Measurements from ENCODE around the gene ENTPD8. TPM values are rescaled to one million over a fixed set of nuclear protein-coding genes. Genes with fewer than 3 reads are reported as not detected.
A peak's percentile ranks its signal among the peaks of the same experiment; 100 is the strongest.

ENTPD8 gene
- total and polyA plus RNA-seq, 2 experiments from 2014 or later = 7.1 to 16.5 TPM

- no peak overlapping the region for H2AFZ ChIP-seq
- WGBS (ENCODE audit: low lambda C conversion rate, missing lambda C conversion rate) = 23% methylated on average over 14 of the region's 14 CpGs
These were observed 4.2 kb upstream of the ENTPD8 start for GRCh38 chr9:137445275-137445807.

GRCh38 chr9:137444106-137444790 is 3.1 kb upstream of the ENTPD8 start:
- no peaks in the 10 kb centered on the region for H3K36me3 ChIP-seq (replicated peaks; ENCODE audit: insufficient read depth, low read depth)
- H3K4me1 ChIP-seq (ENCODE audit: insufficient read depth) = peaks cover 12% of the 10 kb centered on the region
- TF ChIP-seq EZH2 (IDR thresholded peaks at IDR 0.05; ENCODE audit: borderline replicate concordance) (no peak), EZH2phosphoT487 (IDR thresholded peaks at IDR 0.05; ENCODE audit: low read depth, severe bottlenecking, unreplicated experiment) (no peak), CTCF (IDR thresholded peaks at IDR 0.05; ENCODE audit: poor library complexity) (no peak)
- no peak overlapping the region for H3K4me2 ChIP-seq
- no peak overlapping the region for H3K27ac ChIP-seq
- H4K20me1 ChIP-seq (ENCODE audit: insufficient read depth, poor library complexity, severe bottlenecking) = no peaks in the 10 kb centered on the region
- no peaks in the 10 kb centered on the region for H3K9me2 ChIP-seq (replicated peaks; ENCODE audit: insufficient read depth)
- H3K9me3 ChIP-seq (ENCODE audit: low read depth) = no peaks in the 10 kb centered on the region
- 87% methylated on average over 14 of the region's 14 CpGs for WGBS (ENCODE audit: low lambda C conversion rate, missing lambda C conversion rate)
- DNase-seq (ENCODE audit: low spot score) = no peak
- no peaks in the 10 kb centered on the region for H3K79me2 ChIP-seq
- H3K4me3 ChIP-seq = no peak overlapping the region
- H2AFZ ChIP-seq = no peak overlapping the region
- no peaks in the 10 kb centered on the region for H3K27me3 ChIP-seq

More at GRCh38 chr9:137445275-137445807, 4.2 kb upstream of the ENTPD8 start:
- TF ChIP-seq EZH2phosphoT487 (IDR thresholded peaks at IDR 0.05; ENCODE audit: low read depth, severe bottlenecking, unreplicated experiment) (no peak), CTCF (IDR thresholded peaks at IDR 0.05; ENCODE audit: poor library complexity) (peak; percentile 76)
- H3K79me2 ChIP-seq = no peaks in the 10 kb centered on the region
- no peaks in the 10 kb centered on the region for H3K27me3 ChIP-seq
- H3K4me3 ChIP-seq = no peak overlapping the region
- H3K9me3 ChIP-seq (ENCODE audit: low read depth) = no peaks in the 10 kb centered on the region
- H4K20me1 ChIP-seq (ENCODE audit: insufficient read depth, poor library complexity, severe bottlenecking) = no peaks in the 10 kb centered on the region
- no peak overlapping the region for H3K27ac ChIP-seq
- H3K36me3 ChIP-seq (replicated peaks; ENCODE audit: insufficient read depth, low read depth) = no peaks in the 10 kb centered on the region
- DNase-seq (ENCODE audit: low spot score) = peak; percentile 88
- peaks cover 12% of the 10 kb centered on the region for H3K4me1 ChIP-seq (ENCODE audit: insufficient read depth)
- H3K4me2 ChIP-seq = peak overlapping the region; percentile 63
- no peaks in the 10 kb centered on the region for H3K9me2 ChIP-seq (replicated peaks; ENCODE audit: insufficient read depth)

- no peak overlapping the region for H3K4me3 ChIP-seq
- H3K9me3 ChIP-seq (ENCODE audit: low read depth) = no peaks in the 10 kb centered on the region
- peaks cover 12% of the 10 kb centered on the region for H3K4me1 ChIP-seq (ENCODE audit: insufficient read depth)
- H4K20me1 ChIP-seq (ENCODE audit: insufficient read depth, poor library complexity, severe bottlenecking) = no peaks in the 10 kb centered on the region
- H2AFZ ChIP-seq = peak overlapping the region; percentile 51
- H3K27ac ChIP-seq = peak overlapping the region; percentile 39
- WGBS (ENCODE audit: low lambda C conversion rate, missing lambda C conversion rate) = 18% methylated on average over 6 of the region's 7 CpGs
- peak overlapping the region; percentile 89 for H3K4me2 ChIP-seq
- no peak for DNase-seq (ENCODE audit: low spot score)
- H3K79me2 ChIP-seq = no peaks in the 10 kb centered on the region
- no peaks in the 10 kb centered on the region for H3K27me3 ChIP-seq
- no peak for TF ChIP-seq CTCF (IDR thresholded peaks at IDR 0.05; ENCODE audit: poor library complexity)
- no peak for TF ChIP-seq EZH2phosphoT487 (IDR thresholded peaks at IDR 0.05; ENCODE audit: low read depth, severe bottlenecking, unreplicated experiment)
- no peak for TF ChIP-seq EZH2 (IDR thresholded peaks at IDR 0.05; ENCODE audit: borderline replicate concordance)
- H3K36me3 ChIP-seq (replicated peaks; ENCODE audit: insufficient read depth, low read depth) = no peaks in the 10 kb centered on the region
- no peaks in the 10 kb centered on the region for H3K9me2 ChIP-seq (replicated peaks; ENCODE audit: insufficient read depth)
These were observed 771 bp upstream of the ENTPD8 start for GRCh38 chr9:137441935-137442321.

Measured in hepatocyte (in vitro differentiated cells).